ENCODE results near the gene GASK1A.

Gene GASK1A

GRCh38 chr3:42982645-42983412, 3.7 kb downstream of the GASK1A start:
- no peak for ATAC-seq
- TF ChIP-seq ESRRG (CRISPR knock-in tag; IDR thresholded peaks at IDR 0.05) (no peak), GLIS3 (CRISPR knock-in tag; IDR thresholded peaks at IDR 0.05) (no peak), TOX (CRISPR knock-in tag; IDR thresholded peaks at IDR 0.05; ENCODE audit: borderline replicate concordance) (no peak), TCF4 (CRISPR knock-in tag; IDR thresholded peaks at IDR 0.05; ENCODE audit: borderline replicate concordance) (no peak), CSRNP3 (CRISPR knock-in tag; IDR thresholded peaks at IDR 0.05) (no peak), RARB (CRISPR knock-in tag; IDR thresholded peaks at IDR 0.05) (no peak), TSHZ2 (CRISPR knock-in tag; IDR thresholded peaks at IDR 0.05) (no peak), ZC3H10 (CRISPR knock-in tag; IDR thresholded peaks at IDR 0.05) (no peak), ZNF8 (CRISPR knock-in tag; IDR thresholded peaks at IDR 0.05) (no peak), PPARA (CRISPR knock-in tag; IDR thresholded peaks at IDR 0.05; ENCODE audit: borderline replicate concordance) (no peak)

- TF ChIP-seq ZNF70 (CRISPR knock-in tag; IDR thresholded peaks at IDR 0.05) (no peak), BACH2 (CRISPR knock-in tag; IDR thresholded peaks at IDR 0.05; ENCODE audit: borderline replicate concordance) (no peak), PPARA (CRISPR knock-in tag; IDR thresholded peaks at IDR 0.05; ENCODE audit: borderline replicate concordance) (no peak), CSDC2 (CRISPR knock-in tag; IDR thresholded peaks at IDR 0.05) (no peak), ARNTL (CRISPR knock-in tag; IDR thresholded peaks at IDR 0.05; ENCODE audit: borderline replicate concordance, low read depth) (no peak), GLIS3 (CRISPR knock-in tag; IDR thresholded peaks at IDR 0.05) (no peak), RARB (CRISPR knock-in tag; IDR thresholded peaks at IDR 0.05) (no peak), TCF4 (CRISPR knock-in tag; IDR thresholded peaks at IDR 0.05; ENCODE audit: borderline replicate concordance) (no peak), ZNF565 (CRISPR knock-in tag; conservative IDR thresholded peaks at IDR 0.05; ENCODE audit: low read depth) (no peak)
- ATAC-seq, result no peak
Observed at GRCh38 chr3:42983927-42984326, 4.8 kb downstream of the GASK1A start.

GRCh38 chr3:42984701-42985100, 5.6 kb downstream of the GASK1A start:
- TF ChIP-seq, protein P1, sequence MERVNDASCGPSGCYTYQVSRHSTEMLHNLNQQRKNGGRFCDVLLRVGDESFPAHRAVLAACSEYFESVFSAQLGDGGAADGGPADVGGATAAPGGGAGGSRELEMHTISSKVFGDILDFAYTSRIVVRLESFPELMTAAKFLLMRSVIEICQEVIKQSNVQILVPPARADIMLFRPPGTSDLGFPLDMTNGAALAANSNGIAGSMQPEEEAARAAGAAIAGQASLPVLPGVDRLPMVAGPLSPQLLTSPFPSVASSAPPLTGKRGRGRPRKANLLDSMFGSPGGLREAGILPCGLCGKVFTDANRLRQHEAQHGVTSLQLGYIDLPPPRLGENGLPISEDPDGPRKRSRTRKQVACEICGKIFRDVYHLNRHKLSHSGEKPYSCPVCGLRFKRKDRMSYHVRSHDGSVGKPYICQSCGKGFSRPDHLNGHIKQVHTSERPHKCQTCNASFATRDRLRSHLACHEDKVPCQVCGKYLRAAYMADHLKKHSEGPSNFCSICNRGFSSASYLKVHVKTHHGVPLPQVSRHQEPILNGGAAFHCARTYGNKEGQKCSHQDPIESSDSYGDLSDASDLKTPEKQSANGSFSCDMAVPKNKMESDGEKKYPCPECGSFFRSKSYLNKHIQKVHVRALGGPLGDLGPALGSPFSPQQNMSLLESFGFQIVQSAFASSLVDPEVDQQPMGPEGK (CRISPR knock-in tag; IDR thresholded peaks at IDR 0.05; ENCODE audit: borderline replicate concordance), result no peak
- TF ChIP-seq PPARA (CRISPR knock-in tag; IDR thresholded peaks at IDR 0.05; ENCODE audit: borderline replicate concordance) (no peak), ZC3H10 (CRISPR knock-in tag; IDR thresholded peaks at IDR 0.05) (no peak), CSRNP3 (CRISPR knock-in tag; IDR thresholded peaks at IDR 0.05) (no peak), TCF4 (CRISPR knock-in tag; IDR thresholded peaks at IDR 0.05; ENCODE audit: borderline replicate concordance) (no peak), ISL1 (CRISPR knock-in tag; IDR thresholded peaks at IDR 0.05) (no peak), ARNTL (CRISPR knock-in tag; IDR thresholded peaks at IDR 0.05; ENCODE audit: borderline replicate concordance, low read depth) (no peak), TOX (CRISPR knock-in tag; IDR thresholded peaks at IDR 0.05; ENCODE audit: borderline replicate concordance) (no peak), GLIS3 (CRISPR knock-in tag; IDR thresholded peaks at IDR 0.05) (no peak), ZFP3 (CRISPR knock-in tag; IDR thresholded peaks at IDR 0.05) (no peak), ZNF565 (CRISPR knock-in tag; conservative IDR thresholded peaks at IDR 0.05; ENCODE audit: low read depth) (no peak), ZNF8 (CRISPR knock-in tag; IDR thresholded peaks at IDR 0.05) (no peak), SNAI2 (CRISPR knock-in tag; IDR thresholded peaks at IDR 0.05) (no peak), ZNF70 (CRISPR knock-in tag; IDR thresholded peaks at IDR 0.05) (no peak), BACH2 (CRISPR knock-in tag; IDR thresholded peaks at IDR 0.05; ENCODE audit: borderline replicate concordance) (no peak), OSR1 (CRISPR knock-in tag; IDR thresholded peaks at IDR 0.05) (no peak), RARB (CRISPR knock-in tag; IDR thresholded peaks at IDR 0.05) (no peak)
- TF ChIP-seq, protein P2, sequence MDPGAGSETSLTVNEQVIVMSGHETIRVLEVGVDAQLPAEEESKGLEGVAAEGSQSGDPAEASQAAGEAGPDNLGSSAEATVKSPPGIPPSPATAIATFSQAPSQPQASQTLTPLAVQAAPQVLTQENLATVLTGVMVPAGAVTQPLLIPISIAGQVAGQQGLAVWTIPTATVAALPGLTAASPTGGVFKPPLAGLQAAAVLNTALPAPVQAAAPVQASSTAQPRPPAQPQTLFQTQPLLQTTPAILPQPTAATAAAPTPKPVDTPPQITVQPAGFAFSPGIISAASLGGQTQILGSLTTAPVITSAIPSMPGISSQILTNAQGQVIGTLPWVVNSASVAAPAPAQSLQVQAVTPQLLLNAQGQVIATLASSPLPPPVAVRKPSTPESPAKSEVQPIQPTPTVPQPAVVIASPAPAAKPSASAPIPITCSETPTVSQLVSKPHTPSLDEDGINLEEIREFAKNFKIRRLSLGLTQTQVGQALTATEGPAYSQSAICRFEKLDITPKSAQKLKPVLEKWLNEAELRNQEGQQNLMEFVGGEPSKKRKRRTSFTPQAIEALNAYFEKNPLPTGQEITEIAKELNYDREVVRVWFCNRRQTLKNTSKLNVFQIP (CRISPR knock-in tag; IDR thresholded peaks at IDR 0.05; ENCODE audit: borderline replicate concordance, low read depth), result no peak
- TF ChIP-seq, protein P3, sequence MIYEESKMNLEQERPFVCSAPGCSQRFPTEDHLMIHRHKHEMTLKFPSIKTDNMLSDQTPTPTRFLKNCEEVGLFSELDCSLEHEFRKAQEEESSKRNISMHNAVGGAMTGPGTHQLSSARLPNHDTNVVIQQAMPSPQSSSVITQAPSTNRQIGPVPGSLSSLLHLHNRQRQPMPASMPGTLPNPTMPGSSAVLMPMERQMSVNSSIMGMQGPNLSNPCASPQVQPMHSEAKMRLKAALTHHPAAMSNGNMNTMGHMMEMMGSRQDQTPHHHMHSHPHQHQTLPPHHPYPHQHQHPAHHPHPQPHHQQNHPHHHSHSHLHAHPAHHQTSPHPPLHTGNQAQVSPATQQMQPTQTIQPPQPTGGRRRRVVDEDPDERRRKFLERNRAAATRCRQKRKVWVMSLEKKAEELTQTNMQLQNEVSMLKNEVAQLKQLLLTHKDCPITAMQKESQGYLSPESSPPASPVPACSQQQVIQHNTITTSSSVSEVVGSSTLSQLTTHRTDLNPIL (CRISPR knock-in tag; IDR thresholded peaks at IDR 0.05; ENCODE audit: low read depth), result no peak
- no peak for ATAC-seq

Data from SK-N-SH treated with all-trans-retinoic acid at 6 μM for 48 hours (cell line).